ENCODE measurements around the gene PAX8. TPM values are rescaled to one million over a fixed set of nuclear protein-coding genes. Genes with fewer than 3 reads are reported as not detected.

PAX8 gene
- total and polyA plus RNA-seq, 2 of the 13 experiments (the other 11 are each of a cell fraction or from before 2014, with no cell fraction given), result 1.5 to 8.8 TPM

DNA sequence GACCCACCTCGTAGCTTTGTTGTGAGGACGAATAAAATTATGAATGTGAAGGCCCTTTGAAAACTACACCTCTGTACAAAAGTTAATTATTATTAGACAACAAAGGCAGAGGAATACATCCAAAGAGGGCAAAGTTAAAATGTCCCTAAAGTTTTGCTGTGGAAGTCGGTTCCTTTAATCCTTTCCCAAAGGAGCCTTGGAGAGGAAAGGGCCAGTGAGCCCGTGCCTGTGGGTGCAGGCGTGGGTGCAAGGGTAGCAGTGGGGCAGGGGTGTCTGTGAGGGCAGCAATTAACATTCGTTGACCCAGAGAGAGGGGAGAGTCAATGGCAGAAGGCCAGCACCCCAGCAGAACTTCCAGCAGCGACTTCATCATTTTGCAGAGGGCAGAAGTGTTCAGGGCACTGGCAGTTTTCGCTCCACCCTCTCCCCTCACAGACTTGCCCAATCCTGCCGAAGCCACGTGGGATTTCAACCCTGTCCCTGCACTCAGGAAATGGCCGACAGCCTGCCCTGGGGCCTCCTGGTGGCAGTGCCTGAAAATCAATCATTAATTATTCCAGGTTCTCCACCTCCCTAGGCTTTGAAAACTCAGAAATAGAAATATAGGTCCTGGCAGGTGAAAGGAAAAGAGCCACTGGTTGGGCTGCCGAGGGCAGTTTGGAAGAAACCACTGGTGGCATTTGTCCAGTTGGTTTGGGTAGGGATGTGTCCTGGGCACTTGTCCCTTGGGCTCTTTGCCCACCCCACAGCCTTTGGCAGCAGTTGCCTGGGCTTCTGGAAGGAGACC lies 4.2 kb upstream of the PAX8 start (continued):
- TF ChIP-seq, protein P1, sequence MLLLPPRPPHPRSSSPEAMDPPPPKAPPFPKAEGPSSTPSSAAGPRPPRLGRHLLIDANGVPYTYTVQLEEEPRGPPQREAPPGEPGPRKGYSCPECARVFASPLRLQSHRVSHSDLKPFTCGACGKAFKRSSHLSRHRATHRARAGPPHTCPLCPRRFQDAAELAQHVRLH (CRISPR knock-in tag; IDR thresholded peaks at IDR 0.05; ENCODE audit: borderline replicate concordance, low read depth), result 0 out of 2 replicates have a peak, but pooled peaks have one; percentile 27
- TF ChIP-seq ZNF777 (CRISPR knock-in tag; IDR thresholded peaks at IDR 0.05) (peak; percentile 29), ZSCAN25 (CRISPR knock-in tag; IDR thresholded peaks at IDR 0.05) (peak; percentile 91), PHF5A (CRISPR knock-in tag; IDR thresholded peaks at IDR 0.05; ENCODE audit: low read depth, unreplicated experiment) (no peak), PTBP1 (IDR thresholded peaks at IDR 0.05; ENCODE audit: low read depth, low read length, poor library complexity, severe bottlenecking) (peak; percentile 88), YEATS2 (CRISPR knock-in tag; IDR thresholded peaks at IDR 0.05; ENCODE audit: borderline replicate concordance) (no peak; the same call in 1 of the 2 replicates), ZNF124 (CRISPR knock-in tag; IDR thresholded peaks at IDR 0.05) (0 out of 2 replicates have a peak, but pooled peaks have one; percentile 27), FOSL2 (CRISPR knock-in tag; IDR thresholded peaks at IDR 0.05) (peak; percentile 40; the same call in 1 of the 2 replicates), ZBTB25 (CRISPR knock-in tag; IDR thresholded peaks at IDR 0.05) (no peak), CBX1 (IDR thresholded peaks at IDR 0.05; ENCODE audit: low read depth) (peak; percentile 45), PBX2 (CRISPR knock-in tag; IDR thresholded peaks at IDR 0.05) (peak; percentile 18; the same call in 1 of the 2 replicates), MYNN (CRISPR knock-in tag; IDR thresholded peaks at IDR 0.05; ENCODE audit: low read depth) (no peak), ZNF121 (CRISPR knock-in tag; IDR thresholded peaks at IDR 0.05) (peak; percentile 61), NONO (IDR thresholded peaks at IDR 0.05) (no peak), NONO (CRISPR knock-in tag; conservative IDR thresholded peaks at IDR 0.05) (no peak), ISX (CRISPR knock-in tag; conservative IDR thresholded peaks at IDR 0.05) (no peak), MAX (IDR thresholded peaks at IDR 0.05) (peak; percentile 99), ZNF772 (CRISPR knock-in tag; IDR thresholded peaks at IDR 0.05) (0 out of 2 replicates have a peak, but pooled peaks have one; percentile 60), ZNF773 (CRISPR knock-in tag; IDR thresholded peaks at IDR 0.05; ENCODE audit: borderline replicate concordance) (no peak), ZNF468 (CRISPR knock-in tag; IDR thresholded peaks at IDR 0.05) (no peak)
- TF ChIP-seq, protein P2, sequence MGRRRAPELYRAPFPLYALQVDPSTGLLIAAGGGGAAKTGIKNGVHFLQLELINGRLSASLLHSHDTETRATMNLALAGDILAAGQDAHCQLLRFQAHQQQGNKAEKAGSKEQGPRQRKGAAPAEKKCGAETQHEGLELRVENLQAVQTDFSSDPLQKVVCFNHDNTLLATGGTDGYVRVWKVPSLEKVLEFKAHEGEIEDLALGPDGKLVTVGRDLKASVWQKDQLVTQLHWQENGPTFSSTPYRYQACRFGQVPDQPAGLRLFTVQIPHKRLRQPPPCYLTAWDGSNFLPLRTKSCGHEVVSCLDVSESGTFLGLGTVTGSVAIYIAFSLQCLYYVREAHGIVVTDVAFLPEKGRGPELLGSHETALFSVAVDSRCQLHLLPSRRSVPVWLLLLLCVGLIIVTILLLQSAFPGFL (CRISPR knock-in tag; IDR thresholded peaks at IDR 0.05), result no peak
- TF ChIP-seq, protein P3, sequence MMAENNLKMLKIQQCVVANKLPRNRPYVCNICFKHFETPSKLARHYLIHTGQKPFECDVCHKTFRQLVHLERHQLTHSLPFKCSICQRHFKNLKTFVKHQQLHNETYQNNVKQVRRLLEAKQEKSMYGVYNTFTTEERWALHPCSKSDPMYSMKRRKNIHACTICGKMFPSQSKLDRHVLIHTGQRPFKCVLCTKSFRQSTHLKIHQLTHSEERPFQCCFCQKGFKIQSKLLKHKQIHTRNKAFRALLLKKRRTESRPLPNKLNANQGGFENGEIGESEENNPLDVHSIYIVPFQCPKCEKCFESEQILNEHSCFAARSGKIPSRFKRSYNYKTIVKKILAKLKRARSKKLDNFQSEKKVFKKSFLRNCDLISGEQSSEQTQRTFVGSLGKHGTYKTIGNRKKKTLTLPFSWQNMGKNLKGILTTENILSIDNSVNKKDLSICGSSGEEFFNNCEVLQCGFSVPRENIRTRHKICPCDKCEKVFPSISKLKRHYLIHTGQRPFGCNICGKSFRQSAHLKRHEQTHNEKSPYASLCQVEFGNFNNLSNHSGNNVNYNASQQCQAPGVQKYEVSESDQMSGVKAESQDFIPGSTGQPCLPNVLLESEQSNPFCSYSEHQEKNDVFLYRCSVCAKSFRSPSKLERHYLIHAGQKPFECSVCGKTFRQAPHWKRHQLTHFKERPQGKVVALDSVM (CRISPR knock-in tag; IDR thresholded peaks at IDR 0.05), result peak; percentile 48; the same call in 1 of the 2 replicates
- TF ChIP-seq, protein P4, sequence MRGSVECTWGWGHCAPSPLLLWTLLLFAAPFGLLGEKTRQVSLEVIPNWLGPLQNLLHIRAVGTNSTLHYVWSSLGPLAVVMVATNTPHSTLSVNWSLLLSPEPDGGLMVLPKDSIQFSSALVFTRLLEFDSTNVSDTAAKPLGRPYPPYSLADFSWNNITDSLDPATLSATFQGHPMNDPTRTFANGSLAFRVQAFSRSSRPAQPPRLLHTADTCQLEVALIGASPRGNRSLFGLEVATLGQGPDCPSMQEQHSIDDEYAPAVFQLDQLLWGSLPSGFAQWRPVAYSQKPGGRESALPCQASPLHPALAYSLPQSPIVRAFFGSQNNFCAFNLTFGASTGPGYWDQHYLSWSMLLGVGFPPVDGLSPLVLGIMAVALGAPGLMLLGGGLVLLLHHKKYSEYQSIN (CRISPR knock-in tag; IDR thresholded peaks at IDR 0.05; ENCODE audit: borderline replicate concordance), result no peak
